GM12873 (cell line): ENCODE data around the gene TMF1.

Experiments
- TF ChIP-seq, protein P1 (sequence below): IDR thresholded peaks from 2 replicates; pipeline ENCODE4 v1.5.1; 2012; ENCODE audit warnings: low read depth, mild to moderate bottlenecking, moderate library complexity, low read length, control low read depth; ENCODE audit not compliant: insufficient read depth; ENCODE audit errors: missing control alignments

TMF1 gene

DNA sequence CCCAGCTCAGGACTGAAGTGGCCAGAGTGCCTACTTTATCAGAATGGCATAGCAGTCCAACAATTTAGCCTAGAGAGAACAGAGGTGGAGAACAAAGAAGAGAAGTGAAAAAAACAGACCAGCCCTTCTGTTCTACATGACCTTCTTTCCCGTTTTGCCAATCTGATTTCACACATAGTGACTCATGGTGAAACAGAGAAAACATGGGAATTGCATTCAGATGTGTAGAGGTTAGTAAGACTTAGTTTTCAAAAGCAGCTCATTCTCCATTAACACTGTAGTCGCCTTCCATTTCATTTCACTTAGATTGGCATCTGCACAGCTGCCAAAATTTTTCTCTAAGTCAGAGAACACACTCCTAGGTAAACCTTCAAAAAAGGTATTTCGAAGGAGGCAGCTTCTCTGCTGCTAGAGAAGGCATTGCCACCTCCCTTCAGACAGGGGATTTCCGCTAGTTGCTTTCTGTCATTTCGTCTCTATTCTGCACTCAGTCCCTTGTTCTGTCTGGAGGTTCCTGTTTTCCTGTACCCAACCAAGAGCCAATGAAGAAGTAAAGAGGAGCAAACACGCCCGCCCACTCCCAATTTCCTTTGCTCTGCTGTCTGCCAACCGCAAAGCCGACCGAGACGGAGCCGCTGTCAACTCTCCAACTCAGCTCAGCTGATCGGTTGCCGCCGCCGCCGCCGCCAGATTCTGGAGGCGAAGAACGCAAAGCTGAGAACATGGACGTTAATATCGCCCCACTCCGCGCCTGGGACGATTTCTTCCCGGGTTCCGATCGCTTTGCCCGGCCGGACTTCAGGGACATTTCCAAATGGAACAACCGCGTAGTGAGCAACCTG, 32.4 kb upstream of the TMF1 start, which contains the start of gene ARL6IP5:
Gene ARL6IP5, plus strand, starts transcription at position 612 of the 842 bp plus-strand sequence. Its CDS starts 111 bp downstream, at position 723.
- TF ChIP-seq, protein P1, sequence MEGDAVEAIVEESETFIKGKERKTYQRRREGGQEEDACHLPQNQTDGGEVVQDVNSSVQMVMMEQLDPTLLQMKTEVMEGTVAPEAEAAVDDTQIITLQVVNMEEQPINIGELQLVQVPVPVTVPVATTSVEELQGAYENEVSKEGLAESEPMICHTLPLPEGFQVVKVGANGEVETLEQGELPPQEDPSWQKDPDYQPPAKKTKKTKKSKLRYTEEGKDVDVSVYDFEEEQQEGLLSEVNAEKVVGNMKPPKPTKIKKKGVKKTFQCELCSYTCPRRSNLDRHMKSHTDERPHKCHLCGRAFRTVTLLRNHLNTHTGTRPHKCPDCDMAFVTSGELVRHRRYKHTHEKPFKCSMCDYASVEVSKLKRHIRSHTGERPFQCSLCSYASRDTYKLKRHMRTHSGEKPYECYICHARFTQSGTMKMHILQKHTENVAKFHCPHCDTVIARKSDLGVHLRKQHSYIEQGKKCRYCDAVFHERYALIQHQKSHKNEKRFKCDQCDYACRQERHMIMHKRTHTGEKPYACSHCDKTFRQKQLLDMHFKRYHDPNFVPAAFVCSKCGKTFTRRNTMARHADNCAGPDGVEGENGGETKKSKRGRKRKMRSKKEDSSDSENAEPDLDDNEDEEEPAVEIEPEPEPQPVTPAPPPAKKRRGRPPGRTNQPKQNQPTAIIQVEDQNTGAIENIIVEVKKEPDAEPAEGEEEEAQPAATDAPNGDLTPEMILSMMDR = no peak

DNA sequence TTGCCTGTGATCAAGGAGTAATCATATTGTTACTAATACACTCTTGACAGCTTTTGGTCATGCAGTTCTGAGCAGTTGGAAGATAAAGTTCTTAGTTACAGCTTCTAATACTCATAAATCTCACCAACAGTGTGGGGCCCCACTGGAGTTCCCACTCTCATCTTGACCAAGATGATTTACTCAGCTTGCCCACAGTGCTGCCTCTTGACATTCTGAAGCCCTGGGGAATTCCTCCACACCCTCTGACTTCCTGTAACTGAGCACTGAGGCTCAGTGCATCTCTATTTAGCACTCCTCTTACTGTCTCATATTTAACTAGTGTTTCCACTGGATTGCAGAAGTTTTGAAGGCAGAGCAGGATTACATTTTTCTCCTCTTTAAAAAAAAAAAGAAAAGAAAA, 30.7 kb upstream of the TMF1 start:
- TF ChIP-seq, protein P1 = no peak

DNA sequence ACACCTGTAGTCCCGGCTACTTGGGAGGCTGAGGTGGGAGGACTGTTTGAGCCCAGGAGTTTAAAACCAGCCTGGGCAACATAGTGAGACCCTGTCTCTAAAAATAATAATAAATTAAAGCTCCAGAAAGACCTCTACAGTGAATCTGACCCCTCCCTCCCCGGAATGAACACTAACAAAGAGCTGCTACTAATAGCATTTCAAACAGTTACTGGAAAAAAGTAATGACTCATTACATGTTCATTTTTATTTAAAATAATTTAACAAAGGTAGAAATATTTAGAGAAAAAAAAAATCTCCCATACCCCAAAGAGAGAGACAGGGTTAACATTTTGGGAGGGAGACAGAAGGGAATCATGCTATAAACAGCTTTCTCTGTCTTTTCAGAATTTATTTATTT, 30.2 kb upstream of the TMF1 start:
- TF ChIP-seq, protein P1 = no peak

DNA sequence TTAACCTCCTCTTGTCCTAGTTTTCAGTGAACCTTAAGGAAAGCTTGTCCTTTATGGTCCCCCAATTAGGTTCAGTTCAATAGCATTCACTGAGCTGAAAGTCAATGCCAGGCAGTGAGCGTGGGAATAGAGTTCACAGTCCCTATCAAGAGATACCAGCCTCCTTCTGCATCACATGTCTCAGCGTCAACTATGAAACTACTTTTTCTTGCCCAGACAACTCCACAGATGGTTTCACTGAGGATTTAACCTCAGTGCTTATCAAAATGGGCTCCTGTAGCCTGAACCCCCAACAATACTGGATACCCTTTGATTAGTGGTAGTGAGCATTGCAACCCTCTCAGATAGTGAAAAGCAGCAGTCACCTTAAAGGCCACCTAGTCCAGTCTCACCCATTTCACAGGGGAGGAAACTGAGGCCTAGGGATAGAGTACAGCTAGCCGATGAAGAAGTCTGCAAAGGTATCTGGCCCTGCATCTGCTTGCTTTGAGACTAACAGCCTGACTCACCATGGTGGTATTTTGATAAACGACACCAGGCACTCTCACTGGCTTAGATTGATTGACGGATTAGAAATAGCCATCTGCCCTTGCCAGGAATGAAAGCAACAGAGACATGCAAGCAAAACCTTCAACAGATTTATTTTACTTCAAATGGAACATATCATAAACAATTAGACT, 29.6 kb upstream of the TMF1 start:
- TF ChIP-seq, protein P1 = no peak

DNA sequence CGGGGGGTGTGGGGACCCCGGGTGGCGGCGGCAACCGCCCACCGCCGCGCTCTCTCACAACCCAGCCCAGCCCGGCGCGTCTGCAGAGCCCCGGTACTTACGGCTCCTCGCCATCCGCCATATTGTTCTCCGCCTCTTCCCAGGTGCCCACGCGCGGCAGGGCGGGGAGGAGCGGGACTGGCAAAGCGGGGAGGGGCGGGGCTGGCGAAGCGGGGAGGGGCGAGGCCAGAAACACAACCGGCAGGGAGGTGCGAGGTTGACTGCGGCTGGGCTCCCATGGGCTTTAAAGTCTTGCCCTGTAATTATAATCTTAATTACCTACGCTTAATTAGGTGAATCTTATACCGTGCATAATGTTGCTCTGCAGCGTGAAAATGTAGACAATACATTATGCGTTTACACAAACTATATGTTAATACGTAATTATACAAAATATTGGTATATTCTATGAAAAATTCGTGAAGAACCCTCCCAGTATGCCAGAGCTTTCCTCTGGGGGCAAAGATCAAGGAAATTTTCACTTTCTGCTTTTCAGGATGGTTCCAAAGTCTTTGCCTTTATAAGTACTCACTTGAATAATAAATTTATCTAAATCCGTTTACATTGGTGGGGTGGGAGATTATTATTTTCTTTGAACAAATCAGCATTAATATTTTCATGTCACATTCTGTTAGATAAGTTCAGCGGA, 28.2 kb upstream of the TMF1 start, which contains the start of gene UBA3:
Gene UBA3, minus strand, starts transcription at position 133 of the 688 bp plus-strand sequence. Its CDS starts 12 bp downstream, at position 121.
- TF ChIP-seq, protein P1 = no peak

DNA sequence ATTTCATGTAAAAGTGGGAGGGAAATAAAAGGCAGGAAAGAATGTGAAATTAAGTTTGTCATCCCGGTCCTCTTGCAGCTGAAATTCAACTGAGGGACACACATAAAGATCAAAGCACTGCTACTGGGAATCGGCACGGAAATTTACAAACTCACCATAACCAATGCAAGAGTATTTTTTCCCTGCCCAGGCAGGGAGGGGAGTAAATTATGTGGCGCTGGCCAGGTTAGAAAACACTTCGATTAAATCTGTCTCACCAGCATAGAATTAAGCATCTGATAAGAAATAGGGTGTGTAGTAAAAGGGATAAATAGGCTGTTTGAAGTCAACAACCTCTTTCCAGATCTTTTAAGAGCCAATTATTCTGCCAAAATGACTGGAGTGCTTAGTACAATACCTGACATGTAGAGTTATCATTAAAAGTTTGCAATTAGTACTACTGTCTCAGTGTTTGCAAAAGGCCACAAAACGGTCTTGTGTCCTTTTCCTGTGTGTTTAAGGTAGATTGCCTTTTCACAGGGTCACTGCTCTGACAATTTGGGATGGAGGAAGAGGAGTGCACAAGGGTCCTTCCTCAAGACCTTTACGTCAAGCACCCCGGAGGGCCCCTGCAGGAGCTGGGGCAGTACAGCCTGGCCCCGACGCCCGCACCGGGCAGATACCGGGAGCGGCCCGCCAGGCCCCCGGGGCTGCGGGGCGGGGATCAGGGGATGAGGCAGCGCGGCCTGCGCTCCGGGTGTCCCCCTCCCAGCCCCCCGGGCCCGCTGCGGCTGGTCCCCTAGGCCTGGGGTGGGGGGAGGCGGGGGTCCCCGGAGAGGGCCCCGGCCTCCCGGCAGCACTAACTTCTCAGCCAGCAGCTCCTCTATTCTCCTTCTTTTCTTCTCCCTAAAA, 27.4 kb upstream of the TMF1 start:
- TF ChIP-seq, protein P1 = no peak
